Esophagus muscularis mucosa (tissue), 4 donors: Measurements from ENCODE around the gene CSAG1.
"Not testable (repeated sequence)": the region's sequence is repeated elsewhere in the genome, so short reads cannot be mapped to it uniquely, and the experiment has no call there.

Source experiments
- CTCF ChIP-seq, 3 experiments: fragments of 200-600 bp in 2 of 3; fragments of 450-650 bp in 1 of 3; sonication (generic) in 2 of 3; IDR thresholded peaks; one replicate each; pipeline ENCODE4 v1.5.1; 2017 to 2019; ENCODE audit warnings: antibody characterized with exemption in 3 of 3, mild to moderate bottlenecking in 2 of 3, moderate library complexity in 1 of 3
- EP300 ChIP-seq: sonication (generic); formaldehyde crosslinking; IDR thresholded peaks from one replicate; pipeline ENCODE4 v1.6.1; 2017; ENCODE audit warnings: antibody characterized with exemption
- POLR2A ChIP-seq: fragments of 450-650 bp; IDR thresholded peaks from one replicate; pipeline ENCODE4 v1.6.1; 2017; ENCODE audit warnings: antibody characterized with exemption, moderate library complexity, mild to moderate bottlenecking, low read depth
- POLR2AphosphoS5 ChIP-seq, 2 donors: sonication (generic); formaldehyde crosslinking; IDR thresholded peaks; one replicate each; pipeline ENCODE4 v1.6.1; 2017; ENCODE audit warnings: antibody characterized with exemption in 2 of 2

GRCh38 chrX:152700390-152700789 is 33.1 kb downstream of the CSAG1 start:
- TF ChIP-seq EP300; CTCF (IDR thresholded peaks at IDR 0.05); POLR2A; POLR2AphosphoS5 (IDR thresholded peaks at IDR 0.05): not testable (repeated sequence)
